HepG2 (cell line): Measurements from ENCODE around the gene FN1. TPM values are rescaled to one million over a fixed set of nuclear protein-coding genes. Genes with fewer than 3 reads are reported as not detected.

ENCODE experiments used
- CBX2 ChIP-seq, 2 experiments: fragments of 200-600 bp in 1 of 2; sonication (generic); formaldehyde crosslinking in 1 of 2; IDR thresholded peaks; 2 replicates each; pipeline versions ENCODE4 v1.7.0 to v1.8.1; 2018 to 2022; ENCODE audit warnings: low read depth in 2 of 2, low read length in 1 of 2, mild to moderate bottlenecking in 1 of 2, missing genetic modification reagents in 1 of 2
- DNMT1 ChIP-seq: sonication (generic); formaldehyde crosslinking; IDR thresholded peaks from 2 replicates; pipeline ENCODE4 v1.5.1; 2020; ENCODE audit warnings: mild to moderate bottlenecking, missing genetic modification reagents
- MED8 ChIP-seq: sonication (generic); formaldehyde crosslinking; IDR thresholded peaks from 2 replicates; pipeline ENCODE4 v1.8.1; 2023; ENCODE audit warnings: mild to moderate bottlenecking, missing genetic modification reagents; ENCODE audit not compliant: insufficient replicate concordance
- NR1H2 ChIP-seq: sonication (generic); formaldehyde crosslinking; IDR thresholded peaks from 2 replicates; pipeline ENCODE4 v1.8.1; 2022; ENCODE audit warnings: low read depth, missing genetic modification reagents, borderline replicate concordance
- PHF21A ChIP-seq: sonication (generic); formaldehyde crosslinking; IDR thresholded peaks from 2 replicates; pipeline ENCODE4 v1.5.0; 2020; ENCODE audit warnings: mild to moderate bottlenecking, missing genetic modification reagents
- RBM22 ChIP-seq: fragments of 200-400 bp; formaldehyde crosslinking; optimal IDR thresholded peaks from 2 replicates; pipeline ENCODE3; 2017; ENCODE audit warnings: mild to moderate bottlenecking, low read length, moderate library complexity
- RBM39 ChIP-seq: fragments of 200-400 bp; formaldehyde crosslinking; IDR thresholded peaks from one replicate; pipeline ENCODE4 v1.6.1; 2018; ENCODE audit warnings: antibody characterized with exemption, mild to moderate bottlenecking, low read depth, low read length; ENCODE audit not compliant: poor library complexity, severe bottlenecking
- REXO4 ChIP-seq: sonication (generic); formaldehyde crosslinking; IDR thresholded peaks from 2 replicates; pipeline ENCODE4 v1.8.0; 2022; ENCODE audit warnings: missing genetic modification reagents, mild to moderate bottlenecking, borderline replicate concordance
- SRSF9 ChIP-seq: fragments of 200-400 bp; formaldehyde crosslinking; IDR thresholded peaks from 2 replicates; pipeline ENCODE4 v1.6.1; 2018; ENCODE audit warnings: borderline replicate concordance, mild to moderate bottlenecking, low read depth, low read length; ENCODE audit not compliant: insufficient read depth, poor library complexity, severe bottlenecking
- SSRP1 ChIP-seq: IDR thresholded peaks from 2 replicates; pipeline ENCODE4 v1.6.1; 2016; ENCODE audit warnings: control low read depth
- U2AF1 ChIP-seq: fragments of 200-400 bp; formaldehyde crosslinking; optimal IDR thresholded peaks from 2 replicates; pipeline ENCODE3; 2017; ENCODE audit warnings: mild to moderate bottlenecking, low read depth, low read length
- ZBTB7A ChIP-seq: sonication (generic); formaldehyde crosslinking; IDR thresholded peaks from 2 replicates; pipeline ENCODE4 v1.8.0; 2022; ENCODE audit warnings: mild to moderate bottlenecking, missing genetic modification reagents
- ZFP90 ChIP-seq: sonication (generic); formaldehyde crosslinking; IDR thresholded peaks from 2 replicates; pipeline ENCODE4 v1.8.0; 2022; ENCODE audit warnings: missing genetic modification reagents, mild to moderate bottlenecking, inconsistent platforms, borderline replicate concordance
- ZFYVE20 ChIP-seq: sonication (generic); formaldehyde crosslinking; IDR thresholded peaks from 2 replicates; pipeline ENCODE4 v1.8.0; 2023; ENCODE audit warnings: low read depth, mild to moderate bottlenecking, moderate library complexity, missing genetic modification reagents, borderline replicate concordance
- ZNF879 ChIP-seq: sonication (generic); formaldehyde crosslinking; IDR thresholded peaks from 2 replicates; pipeline ENCODE4 v1.8.1; 2023; ENCODE audit warnings: missing genetic modification reagents
- ZNF891 ChIP-seq: sonication (generic); formaldehyde crosslinking; IDR thresholded peaks from 2 replicates; pipeline ENCODE4 v1.5.0; 2020; ENCODE audit warnings: mild to moderate bottlenecking, missing genetic modification reagents
- polyA plus RNA-seq, 8 experiments: library from polyadenylated mRNA; depleted of rRNA in 3 of 8; stranded (reverse) in 7 of 8; unstranded in 1 of 8; fragments of >200 nt; fragmentation: Illumina TruSeq in 4 of 8; extraction: Trizol in 4 of 8; gene quantifications; 2 replicates each; pipeline versions ENCODE4 v1.2.1 to v1.2.3, GENCODE V29; 2011 to 2016; ENCODE audit warnings: low read depth in 4 of 8, missing spikeins in 1 of 8, mixed read lengths in 1 of 8; ENCODE audit not compliant: insufficient read depth in 1 of 8
- total RNA-seq, 5 experiments: library from RNA; depleted of rRNA; stranded (reverse); fragments of >200 nt; fragmentation: Illumina TruSeq; extraction: Trizol; gene quantifications; 2 replicates each; pipeline ENCODE4 v1.2.3, GENCODE V29; 2016; ENCODE audit warnings: low read depth in 1 of 5
- TF ChIP-seq, protein P1 (sequence below), 2 experiments: sonication (generic) in 1 of 2; formaldehyde crosslinking in 1 of 2; IDR thresholded peaks; 2 replicates each; pipeline versions ENCODE4 v1.6.1 to v1.9.0; 2014 to 2022; ENCODE audit warnings: antibody characterized with exemption in 1 of 2, borderline replicate concordance in 1 of 2, inconsistent platforms in 1 of 2, low read depth in 1 of 2, missing genetic modification reagents in 1 of 2
- TF ChIP-seq, protein P2 (sequence below): sonication (generic); formaldehyde crosslinking; IDR thresholded peaks from 2 replicates; pipeline ENCODE4 v1.4.0; 2020; ENCODE audit warnings: missing genetic modification reagents, borderline replicate concordance

Gene FN1
- total and polyA plus RNA-seq, 2 of the 13 experiments (the other 11 are each of a cell fraction or from before 2014, with no cell fraction given), result 1,847 to 6,471 TPM

DNA sequence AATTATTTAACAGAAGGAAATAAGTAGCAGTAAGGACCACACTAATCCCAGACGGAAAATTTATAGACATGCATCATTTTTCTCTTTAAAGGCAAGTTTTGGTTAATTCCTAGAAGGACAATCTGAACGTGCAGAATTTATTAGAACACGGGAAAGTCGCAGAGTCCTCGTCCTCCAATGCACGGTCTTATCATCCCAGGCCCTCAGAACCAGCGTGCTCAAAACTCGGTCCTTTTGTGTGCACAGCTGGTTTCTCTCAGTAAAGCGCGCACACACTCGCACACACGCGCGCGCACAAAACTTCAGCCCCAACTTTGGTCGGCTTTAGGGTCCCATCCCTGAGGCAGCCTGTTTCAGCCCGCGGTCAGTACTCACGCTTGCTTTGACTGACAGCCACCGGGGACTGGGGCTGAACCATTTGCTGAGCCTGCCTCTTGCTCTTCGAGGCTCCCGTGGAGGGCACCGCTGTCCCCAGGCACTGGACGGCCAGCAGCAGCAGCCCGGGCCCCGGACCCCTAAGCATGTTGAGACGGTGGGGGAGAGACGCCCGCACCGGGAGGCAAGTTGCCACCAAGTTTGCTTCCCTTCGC is 493 bp downstream of the FN1 start (continued):
- TF ChIP-seq, protein P1, sequence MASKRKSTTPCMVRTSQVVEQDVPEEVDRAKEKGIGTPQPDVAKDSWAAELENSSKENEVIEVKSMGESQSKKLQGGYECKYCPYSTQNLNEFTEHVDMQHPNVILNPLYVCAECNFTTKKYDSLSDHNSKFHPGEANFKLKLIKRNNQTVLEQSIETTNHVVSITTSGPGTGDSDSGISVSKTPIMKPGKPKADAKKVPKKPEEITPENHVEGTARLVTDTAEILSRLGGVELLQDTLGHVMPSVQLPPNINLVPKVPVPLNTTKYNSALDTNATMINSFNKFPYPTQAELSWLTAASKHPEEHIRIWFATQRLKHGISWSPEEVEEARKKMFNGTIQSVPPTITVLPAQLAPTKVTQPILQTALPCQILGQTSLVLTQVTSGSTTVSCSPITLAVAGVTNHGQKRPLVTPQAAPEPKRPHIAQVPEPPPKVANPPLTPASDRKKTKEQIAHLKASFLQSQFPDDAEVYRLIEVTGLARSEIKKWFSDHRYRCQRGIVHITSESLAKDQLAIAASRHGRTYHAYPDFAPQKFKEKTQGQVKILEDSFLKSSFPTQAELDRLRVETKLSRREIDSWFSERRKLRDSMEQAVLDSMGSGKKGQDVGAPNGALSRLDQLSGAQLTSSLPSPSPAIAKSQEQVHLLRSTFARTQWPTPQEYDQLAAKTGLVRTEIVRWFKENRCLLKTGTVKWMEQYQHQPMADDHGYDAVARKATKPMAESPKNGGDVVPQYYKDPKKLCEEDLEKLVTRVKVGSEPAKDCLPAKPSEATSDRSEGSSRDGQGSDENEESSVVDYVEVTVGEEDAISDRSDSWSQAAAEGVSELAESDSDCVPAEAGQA (IDR thresholded peaks at IDR 0.05; ENCODE audit: low read depth), result no peak
- TF ChIP-seq, protein P1 (CRISPR knock-in tag; IDR thresholded peaks at IDR 0.05; ENCODE audit: borderline replicate concordance), result 0 out of 2 replicates have a peak, but pooled peaks have one; percentile 11
- TF ChIP-seq ZFYVE20 (CRISPR knock-in tag), result peak; percentile 85
- peak; percentile 34; the same call in 1 of the 2 replicates for TF ChIP-seq PHF21A (CRISPR knock-in tag)
- TF ChIP-seq RBM39, result peak; percentile 99
- TF ChIP-seq ZFP90 (CRISPR knock-in tag), result peak; percentile 97; the same call in 1 of the 2 replicates
- peak; percentile 7; the same call in 1 of the 2 replicates for TF ChIP-seq NR1H2
- no peak for TF ChIP-seq CBX2 (IDR thresholded peaks at IDR 0.05; ENCODE audit: low read depth, low read length)
- TF ChIP-seq CBX2 (CRISPR knock-in tag; IDR thresholded peaks at IDR 0.05; ENCODE audit: low read depth), result peak; percentile 88; the same call in 1 of the 2 replicates
- peak; percentile 98; the same call in 1 of the 2 replicates for TF ChIP-seq ZNF891
- TF ChIP-seq ZBTB7A (CRISPR knock-in tag), result peak; percentile 41; the same call in 1 of the 2 replicates
- no peak for TF ChIP-seq REXO4 (CRISPR knock-in tag)
- peak; percentile 99 for TF ChIP-seq U2AF1
- TF ChIP-seq ZNF879, result peak; percentile 21; the same call in 1 of the 2 replicates
- peak; percentile 95 for TF ChIP-seq MED8
- peak; percentile 95 for TF ChIP-seq SSRP1 (CRISPR knock-in tag)
- no peak for TF ChIP-seq DNMT1 (CRISPR knock-in tag)
- TF ChIP-seq, protein P2, sequence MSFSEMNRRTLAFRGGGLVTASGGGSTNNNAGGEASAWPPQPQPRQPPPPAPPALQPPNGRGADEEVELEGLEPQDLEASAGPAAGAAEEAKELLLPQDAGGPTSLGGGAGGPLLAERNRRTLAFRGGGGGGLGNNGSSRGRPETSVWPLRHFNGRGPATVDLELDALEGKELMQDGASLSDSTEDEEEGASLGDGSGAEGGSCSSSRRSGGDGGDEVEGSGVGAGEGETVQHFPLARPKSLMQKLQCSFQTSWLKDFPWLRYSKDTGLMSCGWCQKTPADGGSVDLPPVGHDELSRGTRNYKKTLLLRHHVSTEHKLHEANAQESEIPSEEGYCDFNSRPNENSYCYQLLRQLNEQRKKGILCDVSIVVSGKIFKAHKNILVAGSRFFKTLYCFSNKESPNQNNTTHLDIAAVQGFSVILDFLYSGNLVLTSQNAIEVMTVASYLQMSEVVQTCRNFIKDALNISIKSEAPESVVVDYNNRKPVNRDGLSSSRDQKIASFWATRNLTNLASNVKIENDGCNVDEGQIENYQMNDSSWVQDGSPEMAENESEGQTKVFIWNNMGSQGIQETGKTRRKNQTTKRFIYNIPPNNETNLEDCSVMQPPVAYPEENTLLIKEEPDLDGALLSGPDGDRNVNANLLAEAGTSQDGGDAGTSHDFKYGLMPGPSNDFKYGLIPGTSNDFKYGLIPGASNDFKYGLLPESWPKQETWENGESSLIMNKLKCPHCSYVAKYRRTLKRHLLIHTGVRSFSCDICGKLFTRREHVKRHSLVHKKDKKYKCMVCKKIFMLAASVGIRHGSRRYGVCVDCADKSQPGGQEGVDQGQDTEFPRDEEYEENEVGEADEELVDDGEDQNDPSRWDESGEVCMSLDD, result 0 out of 2 replicates have a peak, but pooled peaks have one; percentile 10
- TF ChIP-seq RBM22, result peak; percentile 100
- no peak for TF ChIP-seq SRSF9
